ENCODE data around the gene DTX1. TPM values are rescaled to one million over a fixed set of nuclear protein-coding genes. Genes with fewer than 3 reads are reported as not detected.

The DTX1 gene
- total and polyA plus RNA-seq, 2 of the 13 experiments (the other 11 are each of a cell fraction or from before 2014, with no cell fraction given): not detected

GRCh38 chr12:113099764-113100163 is 43.2 kb downstream of the DTX1 start (continued):
- TF ChIP-seq, protein P1, sequence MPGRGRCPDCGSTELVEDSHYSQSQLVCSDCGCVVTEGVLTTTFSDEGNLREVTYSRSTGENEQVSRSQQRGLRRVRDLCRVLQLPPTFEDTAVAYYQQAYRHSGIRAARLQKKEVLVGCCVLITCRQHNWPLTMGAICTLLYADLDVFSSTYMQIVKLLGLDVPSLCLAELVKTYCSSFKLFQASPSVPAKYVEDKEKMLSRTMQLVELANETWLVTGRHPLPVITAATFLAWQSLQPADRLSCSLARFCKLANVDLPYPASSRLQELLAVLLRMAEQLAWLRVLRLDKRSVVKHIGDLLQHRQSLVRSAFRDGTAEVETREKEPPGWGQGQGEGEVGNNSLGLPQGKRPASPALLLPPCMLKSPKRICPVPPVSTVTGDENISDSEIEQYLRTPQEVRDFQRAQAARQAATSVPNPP (CRISPR knock-in tag; IDR thresholded peaks at IDR 0.05): no peak
- no peak for TF ChIP-seq SCMH1 (CRISPR knock-in tag; IDR thresholded peaks at IDR 0.05; ENCODE audit: borderline replicate concordance)

- Histone ChIP-seq H3K27ac (ENCODE audit: extremely low read length, insufficient read depth, low read length) (no peak overlapping the region), H3K4me2 (ENCODE audit: low read depth, low read length) (no peak overlapping the region), H2AFZ (ENCODE audit: low read length) (no peak overlapping the region), H3K36me3 (replicated peaks in 1 of 2; ENCODE audit: control insufficient read depth in 1 of 2, insufficient read depth in 2 of 2, low read length in 2 of 2) (no peaks in the 10 kb centered on the region), H3K9me3 (ENCODE audit: low read length) (no peaks in the 10 kb centered on the region), H3K9ac (ENCODE audit: insufficient read depth, low read depth, low read length) (no peak overlapping the region), H3K4me1 (ENCODE audit: insufficient read depth, low read length) (peaks cover 16% of the 10 kb centered on the region), H3K4me3 (replicated peaks in 1 of 3; ENCODE audit: insufficient read depth in 1 of 3, low read depth in 2 of 3, low read length in 3 of 3) (no peak overlapping the region), H4K20me1 (ENCODE audit: insufficient read depth, low read length) (no peaks in the 10 kb centered on the region), H3K79me2 (ENCODE audit: insufficient read depth, low read length) (no peaks in the 10 kb centered on the region), H3K27me3 (ENCODE audit: control insufficient read depth in 1 of 2, insufficient read depth in 2 of 2, low read length in 2 of 2) (peaks cover 0 to 3% of the 10 kb centered on the region in 2 experiments; a peak in 2 of 5 replicates)
- no TSS peak for BruUV-seq (replicated peaks)
- no peak for ATAC-seq
- WGBS (ENCODE audit: low lambda C conversion rate): 18% methylated on average over 7 of the region's 10 CpGs
- FAIRE-seq: no peak
- intact Hi-C loops (cut with micrococcal nuclease; ENCODE audit: unreplicated experiment): no loop called here
- in situ Hi-C loops (cut with HindIII; ENCODE audit: extremely low pct_ligation_motif_present, low pct_unique_long_range_greater_than_20kb): no loop called here
- TF ChIP-seq SNRNP70 (IDR thresholded peaks at IDR 0.05; ENCODE audit: low read depth, low read length) (no peak), HNF4A (CRISPR knock-in tag; IDR thresholded peaks at IDR 0.05) (no peak), CENPT (CRISPR knock-in tag; IDR thresholded peaks at IDR 0.05; ENCODE audit: low read depth) (no peak), ZFP36 (IDR thresholded peaks at IDR 0.05; ENCODE audit: borderline replicate concordance, low read depth, low read length, partially characterized antibody) (no peak), U2AF2 (IDR thresholded peaks at IDR 0.05; ENCODE audit: low read depth, low read length) (no peak), ARHGAP35 (CRISPR knock-in tag; IDR thresholded peaks at IDR 0.05; ENCODE audit: borderline replicate concordance) (no peak), SOX5 (CRISPR knock-in tag; IDR thresholded peaks at IDR 0.05; ENCODE audit: borderline replicate concordance) (no peak), IRF2 (CRISPR knock-in tag; IDR thresholded peaks at IDR 0.05) (no peak), MBNL3 (CRISPR knock-in tag; conservative IDR thresholded peaks at IDR 0.05) (no peak), JDP2 (CRISPR knock-in tag; IDR thresholded peaks at IDR 0.05; ENCODE audit: borderline replicate concordance) (no peak)
- TF ChIP-seq, protein P2, sequence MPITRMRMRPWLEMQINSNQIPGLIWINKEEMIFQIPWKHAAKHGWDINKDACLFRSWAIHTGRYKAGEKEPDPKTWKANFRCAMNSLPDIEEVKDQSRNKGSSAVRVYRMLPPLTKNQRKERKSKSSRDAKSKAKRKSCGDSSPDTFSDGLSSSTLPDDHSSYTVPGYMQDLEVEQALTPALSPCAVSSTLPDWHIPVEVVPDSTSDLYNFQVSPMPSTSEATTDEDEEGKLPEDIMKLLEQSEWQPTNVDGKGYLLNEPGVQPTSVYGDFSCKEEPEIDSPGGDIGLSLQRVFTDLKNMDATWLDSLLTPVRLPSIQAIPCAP (CRISPR knock-in tag; IDR thresholded peaks at IDR 0.05; ENCODE audit: low read depth): no peak
- TF ChIP-seq, protein P3, sequence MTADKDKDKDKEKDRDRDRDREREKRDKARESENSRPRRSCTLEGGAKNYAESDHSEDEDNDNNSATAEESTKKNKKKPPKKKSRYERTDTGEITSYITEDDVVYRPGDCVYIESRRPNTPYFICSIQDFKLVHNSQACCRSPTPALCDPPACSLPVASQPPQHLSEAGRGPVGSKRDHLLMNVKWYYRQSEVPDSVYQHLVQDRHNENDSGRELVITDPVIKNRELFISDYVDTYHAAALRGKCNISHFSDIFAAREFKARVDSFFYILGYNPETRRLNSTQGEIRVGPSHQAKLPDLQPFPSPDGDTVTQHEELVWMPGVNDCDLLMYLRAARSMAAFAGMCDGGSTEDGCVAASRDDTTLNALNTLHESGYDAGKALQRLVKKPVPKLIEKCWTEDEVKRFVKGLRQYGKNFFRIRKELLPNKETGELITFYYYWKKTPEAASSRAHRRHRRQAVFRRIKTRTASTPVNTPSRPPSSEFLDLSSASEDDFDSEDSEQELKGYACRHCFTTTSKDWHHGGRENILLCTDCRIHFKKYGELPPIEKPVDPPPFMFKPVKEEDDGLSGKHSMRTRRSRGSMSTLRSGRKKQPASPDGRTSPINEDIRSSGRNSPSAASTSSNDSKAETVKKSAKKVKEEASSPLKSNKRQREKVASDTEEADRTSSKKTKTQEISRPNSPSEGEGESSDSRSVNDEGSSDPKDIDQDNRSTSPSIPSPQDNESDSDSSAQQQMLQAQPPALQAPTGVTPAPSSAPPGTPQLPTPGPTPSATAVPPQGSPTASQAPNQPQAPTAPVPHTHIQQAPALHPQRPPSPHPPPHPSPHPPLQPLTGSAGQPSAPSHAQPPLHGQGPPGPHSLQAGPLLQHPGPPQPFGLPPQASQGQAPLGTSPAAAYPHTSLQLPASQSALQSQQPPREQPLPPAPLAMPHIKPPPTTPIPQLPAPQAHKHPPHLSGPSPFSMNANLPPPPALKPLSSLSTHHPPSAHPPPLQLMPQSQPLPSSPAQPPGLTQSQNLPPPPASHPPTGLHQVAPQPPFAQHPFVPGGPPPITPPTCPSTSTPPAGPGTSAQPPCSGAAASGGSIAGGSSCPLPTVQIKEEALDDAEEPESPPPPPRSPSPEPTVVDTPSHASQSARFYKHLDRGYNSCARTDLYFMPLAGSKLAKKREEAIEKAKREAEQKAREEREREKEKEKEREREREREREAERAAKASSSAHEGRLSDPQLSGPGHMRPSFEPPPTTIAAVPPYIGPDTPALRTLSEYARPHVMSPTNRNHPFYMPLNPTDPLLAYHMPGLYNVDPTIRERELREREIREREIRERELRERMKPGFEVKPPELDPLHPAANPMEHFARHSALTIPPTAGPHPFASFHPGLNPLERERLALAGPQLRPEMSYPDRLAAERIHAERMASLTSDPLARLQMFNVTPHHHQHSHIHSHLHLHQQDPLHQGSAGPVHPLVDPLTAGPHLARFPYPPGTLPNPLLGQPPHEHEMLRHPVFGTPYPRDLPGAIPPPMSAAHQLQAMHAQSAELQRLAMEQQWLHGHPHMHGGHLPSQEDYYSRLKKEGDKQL (CRISPR knock-in tag; IDR thresholded peaks at IDR 0.05; ENCODE audit: low read depth): no peak
- DNase-seq (ENCODE audit: low spot score): no peak
- POLR2A ChIA-PET: no interaction called here
- CTCF ChIA-PET (ENCODE audit: low intra/inter-chr PET ratio, low total read pairs): no interaction called here
These were observed 45.2 kb downstream of the DTX1 start for GRCh38 chr12:113101751-113102150.

All from HepG2 (cell line).